K562 (cell line): ENCODE measurements around the gene IRF6. TPM values are rescaled to one million over a fixed set of nuclear protein-coding genes. Genes with fewer than 3 reads are reported as not detected.

Experiments used
- CLOCK ChIP-seq: fragments of 250-450 bp; sonication (Bioruptor Pico); IDR thresholded peaks from 2 replicates; pipeline ENCODE4 v1.4.0; 2020; ENCODE audit warnings: mild to moderate bottlenecking, moderate library complexity, borderline replicate concordance
- CTCF ChIP-seq, 3 experiments: IDR thresholded peaks in 2 of 3; conservative IDR thresholded peaks in 1 of 3; 2 replicates each; pipeline ENCODE4 v1.5.1; 2011 to 2012; ENCODE audit warnings: low read length in 3 of 3, mild to moderate bottlenecking in 3 of 3, control low read depth in 2 of 3, improper control_type of control experiment in 1 of 3, inconsistent platforms in 1 of 3, low read depth in 1 of 3, mixed read lengths in 1 of 3, moderate library complexity in 1 of 3; ENCODE audit not compliant: insufficient read depth in 2 of 3
- FOXJ3 ChIP-seq: sonication (generic); formaldehyde crosslinking; IDR thresholded peaks from 2 replicates; pipeline ENCODE4 v1.4.0; 2020; ENCODE audit warnings: mild to moderate bottlenecking, missing genetic modification reagents
- FOXP1 ChIP-seq: sonication (generic); formaldehyde crosslinking; IDR thresholded peaks from 2 replicates; pipeline ENCODE4 v1.8.0; 2022; ENCODE audit warnings: mild to moderate bottlenecking, missing genetic modification reagents
- KDM5B ChIP-seq: fragments of 200-600 bp; sonication (generic); IDR thresholded peaks from 2 replicates; pipeline ENCODE4 v1.6.1; 2012; ENCODE audit warnings: low read depth, mild to moderate bottlenecking, moderate library complexity, low read length, control low read depth, inconsistent platforms; ENCODE audit not compliant: insufficient replicate concordance
- ZNF644 ChIP-seq: fragments of 200-800 bp; sonication (Bioruptor generic); IDR thresholded peaks from 2 replicates; pipeline ENCODE4 v1.6.1; 2016; ENCODE audit warnings: low read depth, missing genetic modification characterization, missing compliant biosample characterization
- polyA plus RNA-seq, 8 experiments: library from polyadenylated mRNA; depleted of rRNA in 4 of 8; stranded (reverse) in 5 of 8; unstranded in 3 of 8; fragments of >200 nt; fragmentation: Nextera tagmentation in 2 of 8; fragmentation: Illumina TruSeq in 1 of 8; extraction: Ambion mirVana in 2 of 8; extraction: Trizol in 1 of 8; gene quantifications; 2 replicates each; pipeline versions ENCODE4 v1.2.1 to v1.2.3, GENCODE V29; 2011 to 2014; ENCODE audit warnings: inconsistent platforms in 1 of 8, missing spikeins in 1 of 8
- total RNA-seq, 7 experiments: library from RNA; depleted of rRNA in 6 of 7; stranded (reverse); fragments of >200 nt in 6 of 7; fragmentation: Illumina TruSeq in 2 of 7; extraction: Trizol in 2 of 7; gene quantifications; 2 replicates each; pipeline versions ENCODE4 v1.2.1 to v1.2.3, GENCODE V29; 2011 to 2021; ENCODE audit warnings: low replicate concordance in 1 of 7

IRF6 gene
- total and polyA plus RNA-seq, 9 of the 15 experiments (the other 6 are each of a cell fraction or from before 2014, with no cell fraction given): 0.03 to 0.65 (median 0.17) TPM

- peak; percentile 71 to 94 (median 79) for TF ChIP-seq CTCF (IDR thresholded peaks at IDR 0.05 in 2 of 3, conservative IDR thresholded peaks at IDR 0.05 in 1 of 3; ENCODE audit: insufficient read depth in 2 of 3, low read depth in 1 of 3, low read length in 3 of 3)
- TF ChIP-seq ZNF644 (tag): no peak
- TF ChIP-seq FOXJ3: no peak
- no peak for TF ChIP-seq FOXP1
- no peak for TF ChIP-seq CLOCK (CRISPR knock-in tag)
- TF ChIP-seq KDM5B: no peak
Measured at GRCh38 chr1:209850342-209850979, 44.5 kb upstream of the IRF6 start (continued).
